GM19193 (cell line): ENCODE data around the gene HELZ.

Source experiments
- POLR2A ChIP-seq: IDR thresholded peaks from 4 replicates; pipeline ENCODE4 v1.6.1; 2011; ENCODE audit not compliant: insufficient read depth, insufficient read length; ENCODE audit errors: extremely low read depth

HELZ gene

GRCh38 chr17:67067571-67068482 is 177.2 kb downstream of the HELZ start:
- TF ChIP-seq POLR2A, result no peak

- TF ChIP-seq POLR2A, result no peak
These were observed 178.3 kb downstream of the HELZ start for GRCh38 chr17:67066717-67067116.

GRCh38 chr17:67063141-67063540 is 181.9 kb downstream of the HELZ start:
- no peak for TF ChIP-seq POLR2A

- no peak for TF ChIP-seq POLR2A
These were observed 185.6 kb downstream of the HELZ start for GRCh38 chr17:67059372-67059771.

GRCh38 chr17:67058036-67058435 is 187.0 kb downstream of the HELZ start:
- TF ChIP-seq POLR2A, result no peak

GRCh38 chr17:67056746-67057490 is 188.1 kb downstream of the HELZ start:
- no peak for TF ChIP-seq POLR2A

- no peak for TF ChIP-seq POLR2A
These were observed 188.9 kb downstream of the HELZ start for GRCh38 chr17:67055811-67056745.

GRCh38 chr17:67055041-67055443 is 190.0 kb downstream of the HELZ start:
- no peak for TF ChIP-seq POLR2A

- TF ChIP-seq POLR2A, result no peak
These were observed 190.4 kb downstream of the HELZ start for GRCh38 chr17:67054608-67055007.

GRCh38 chr17:67054011-67054591 is 190.9 kb downstream of the HELZ start:
- TF ChIP-seq POLR2A, result no peak

GRCh38 chr17:67053438-67054000 is 191.5 kb downstream of the HELZ start:
- no peak for TF ChIP-seq POLR2A

- TF ChIP-seq POLR2A, result no peak
These were observed 192.1 kb downstream of the HELZ start for GRCh38 chr17:67052720-67053437.

- no peak for TF ChIP-seq POLR2A
These were observed 193.2 kb downstream of the HELZ start for GRCh38 chr17:67051837-67052236.
